Heart left ventricle (tissue), 16 donors: ENCODE data around the gene RIPOR1. TPM values are rescaled to one million over a fixed set of nuclear protein-coding genes. Genes with fewer than 3 reads are reported as not detected.

Source experiments
- ATAC-seq, 4 donors: fragments of 200-7000 bp; cut with Tn5 transposase; one replicate each; pipeline ENCODE4 v1.9.1; 2020 to 2022; ENCODE audit warnings: moderate library complexity in 4 of 4, mild to moderate bottlenecking in 3 of 4, moderate number of reproducible peaks in 1 of 4
- DNase-seq, 5 donors: peaks; one replicate each; pipeline ENCODE4 v3.0.0-alpha.2; 2020
- H3K27ac ChIP-seq, 12 donors: fragments of 200-600 bp; sonication (generic) in 4 of 12; one replicate each; pipeline versions ENCODE4 v1.5.0 to v1.8.0; 2016 to 2022; ENCODE audit warnings: mild to moderate bottlenecking in 2 of 12
- H3K27me3 ChIP-seq, 9 donors: fragments of 200-600 bp; sonication (generic) in 2 of 9; one replicate each; pipeline versions ENCODE4 v1.5.1 to v1.8.0; 2016 to 2022; ENCODE audit warnings: mild to moderate bottlenecking in 3 of 9
- H3K36me3 ChIP-seq, 9 donors: fragments of 200-600 bp; sonication (generic) in 2 of 9; one replicate each; pipeline versions ENCODE4 v1.5.0 to v1.8.0; 2018 to 2022; ENCODE audit warnings: mild to moderate bottlenecking in 2 of 9
- H3K4me1 ChIP-seq, 12 donors: fragments of 200-600 bp; sonication (generic) in 4 of 12; one replicate each; pipeline versions ENCODE4 v1.5.0 to v1.8.0; 2016 to 2022; ENCODE audit warnings: mild to moderate bottlenecking in 3 of 12
- H3K4me3 ChIP-seq, 12 donors: fragments of 200-600 bp; sonication (generic) in 4 of 12; one replicate each; pipeline versions ENCODE4 v1.5.0 to v1.8.0; 2017 to 2022; ENCODE audit warnings: mild to moderate bottlenecking in 9 of 12, moderate library complexity in 4 of 12
- H3K9me3 ChIP-seq, 12 donors: fragments of 200-600 bp; sonication (generic) in 4 of 12; one replicate each; pipeline versions ENCODE4 v1.5.0 to v1.8.0; 2016 to 2022; ENCODE audit warnings: mild to moderate bottlenecking in 1 of 12
- CTCF ChIP-seq, 12 donors: fragments of 200-600 bp; sonication (generic) in 4 of 12; IDR thresholded peaks; one replicate each; pipeline versions ENCODE4 v1.5.0 to v1.8.0; 2018 to 2022; ENCODE audit warnings: antibody characterized with exemption in 12 of 12, mild to moderate bottlenecking in 5 of 12
- POLR2A ChIP-seq, 2 donors: fragments of 450-650 bp; IDR thresholded peaks; one replicate each; pipeline ENCODE4 v1.6.1; 2017; ENCODE audit warnings: antibody characterized with exemption in 2 of 2, mild to moderate bottlenecking in 2 of 2, moderate library complexity in 2 of 2
- WGBS, 4 donors: extraction: QIAGEN DNeasy Blood & Tissue Kit in 2 of 4; methylation state at CpG; one replicate each; pipeline versions ENCODE4 v1.1.5 to v1.1.7; 2013 to 2018; 5-methylcytosine and 5-hydroxymethylcytosine counted together
- intact Hi-C, 10 donors: fragments of 100-400 bp; cut with DNase I; formaldehyde crosslinking; loops; one replicate each; pipeline versions ENCODE4 v1.11.1 to v1.14.2; 2022
- polyA plus RNA-seq, 2 donors: library from polyadenylated mRNA; stranded (reverse); fragments of 200-250 nt; gene quantifications; one replicate each; pipeline ENCODE4 v1.2.3, GENCODE V29; 2013
- total RNA-seq, 9 donors: library from RNA; depleted of rRNA in 2 of 9; stranded (reverse); fragments of >200 nt in 2 of 9; fragmentation: NEBNext Ultra II Directional in 3 of 9; extraction: Animal tissue kit (Norgen Biotek cat#: 25700) in 3 of 9; gene quantifications; one replicate each; pipeline versions ENCODE4 v1.1.0 to v1.2.4, GENCODE V29; 2016 to 2023
- donor health status: ischemic (EF 13 %, LVEDD 7.1; RV severe dilation, severe dysfunction).
- donor health status: healthy with polysubstance abuse.
- donor health status: DM: no; HTN: yes; CAD: no.
- donor health status: DM: no; HTN: no; CAD: no.
- donor health status: ischemic (EF 25% LVEDD 6.9; RV normal size, moderate dysfunction).
- donor health status: ischemic (EF 25% LVEDD 5.7; RV mildly dilated, moderate dysfunction).
- donor health status: healthy.
- donor health status: DM: yes; HTN: yes; CAD: no.
- donor health status: ischemic (EF 35%, LVEDD 5.7; RV mildly dilated, moderate dysfunction).
- donor health status: nonischemic (EF 11% LVEDD 7.7; RV severe dilation, severe dysfunction).
- donor health status: DM: yes; HTN: yes; CAD: no.
- donor health status: PGD.
- donor health status: ischemic (EF 29% LVEDD 5.4; RV normal size, mild dysfunction).
- donor health status: nonischemic (EF 23%, LVEDD 6.1; RV moderate dilation, normal function).

RIPOR1 gene
- total and polyA plus RNA-seq, 11 donors, result 40.7 to 156 (median 65.2) TPM

GRCh38 chr16:67538666-67539101 is 10.1 kb downstream of the RIPOR1 start:
- intact Hi-C loops, result no loop called here
- Histone ChIP-seq H3K36me3 (peaks cover 0 to 59% (median 49%) of the 10 kb centered on the region in 9 donors), H3K27me3 (no peaks in the 10 kb centered on the region), H3K9me3 (no peaks in the 10 kb centered on the region), H3K27ac (peak overlapping the region; percentile 23 to 100 (median 96)), H3K4me3 (peak overlapping the region; percentile 62 to 97 (median 80)), H3K4me1 (peaks cover 5 to 96% (median 64%) of the 10 kb centered on the region in 12 donors)
- 30 to 37% (median 31%) methylated on average over 12 to 23 of the region's 23 CpGs for WGBS, 4 donors
- no peak for ATAC-seq
- no peak for TF ChIP-seq CTCF (IDR thresholded peaks at IDR 0.05)
- TF ChIP-seq POLR2A (IDR thresholded peaks at IDR 0.05), result no peak
- DNase-seq, result peak in 1 of 5 donors; percentile 57

DNA sequence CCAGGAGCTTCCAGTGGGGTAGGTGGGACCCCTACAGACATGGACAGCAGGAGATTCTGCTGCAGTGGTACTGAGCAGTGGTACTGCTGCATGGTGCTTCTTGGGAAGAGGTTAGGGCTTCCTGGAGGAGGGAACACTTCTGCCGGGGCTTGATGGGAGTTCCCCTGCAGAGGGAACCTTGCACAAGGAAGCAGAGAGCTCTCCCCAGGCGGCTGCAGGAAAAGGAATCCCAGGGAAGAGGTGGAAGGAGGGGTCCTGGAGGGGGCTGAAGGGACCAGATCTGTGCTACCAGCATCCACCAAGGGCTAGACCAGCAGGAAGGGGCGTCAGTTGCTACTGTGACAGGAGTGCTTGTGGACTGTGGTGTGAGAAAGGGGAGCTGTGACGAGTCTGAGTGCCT is 10.6 kb downstream of the RIPOR1 start:
- H3K27ac ChIP-seq, result peak overlapping the region in 7 of 12 donors; percentile 27 to 100 (median 96)
- peaks cover 0 to 62% (median 55%) of the 10 kb centered on the region in 9 donors for H3K36me3 ChIP-seq
- 54 to 79% (median 67%) methylated on average over 4 of the region's 4 CpGs for WGBS, 4 donors
- DNase-seq, result no peak
- intact Hi-C loops, result no loop called here
- no peaks in the 10 kb centered on the region for H3K9me3 ChIP-seq
- H3K4me1 ChIP-seq, result peaks cover 5 to 94% (median 65%) of the 10 kb centered on the region in 12 donors
- no peak for TF ChIP-seq POLR2A (IDR thresholded peaks at IDR 0.05)
- no peak for TF ChIP-seq CTCF (IDR thresholded peaks at IDR 0.05)
- no peak for ATAC-seq
- peak overlapping the region in 8 of 12 donors; percentile 62 to 97 (median 82) for H3K4me3 ChIP-seq
- H3K27me3 ChIP-seq, result no peaks in the 10 kb centered on the region

- Histone ChIP-seq H3K4me3 (peak overlapping the region in 1 of 12 donors; percentile 93), H3K4me1 (peaks cover 5 to 92% (median 66%) of the 10 kb centered on the region in 12 donors), H3K27me3 (no peaks in the 10 kb centered on the region), H3K36me3 (peaks cover 0 to 67% (median 62%) of the 10 kb centered on the region in 9 donors), H3K9me3 (no peaks in the 10 kb centered on the region), H3K27ac (peak overlapping the region in 3 of 12 donors; percentile 27 to 98 (median 64))
- DNase-seq (peak in 1 of 5 donors; percentile 33), ATAC-seq (no peak)
- WGBS, 4 donors, result 85 to 92% (median 89%) methylated on average over 20 to 27 of the region's 27 CpGs
- TF ChIP-seq POLR2A (IDR thresholded peaks at IDR 0.05) (no peak), CTCF (IDR thresholded peaks at IDR 0.05) (no peak)
- intact Hi-C loops, result loop anchor here in 1 of 10 donors (10.0 kb wide), 1 partner anchor 105 kb away; the partner anchor contains the start of gene CARMIL2
Measured at GRCh38 chr16:67539691-67540635, 11.3 kb downstream of the RIPOR1 start.

GRCh38 chr16:67540756-67541155 is 12.1 kb downstream of the RIPOR1 start:
- Histone ChIP-seq H3K4me3 (no peak overlapping the region), H3K27me3 (no peaks in the 10 kb centered on the region), H3K36me3 (peaks cover 0 to 75% (median 70%) of the 10 kb centered on the region in 9 donors), H3K9me3 (no peaks in the 10 kb centered on the region), H3K27ac (peak overlapping the region in 3 of 12 donors; percentile 39 to 64 (median 52)), H3K4me1 (peaks cover 5 to 92% (median 68%) of the 10 kb centered on the region in 12 donors)
- intact Hi-C loops, result loop anchor here in 1 of 10 donors (10.0 kb wide), 1 partner anchor 104 kb away; the partner anchor contains the start of gene CARMIL2
- DNase-seq, result no peak
- WGBS, 4 donors, result 80 to 100% (median 96%) methylated on average over 1 of the region's 1 CpG
- no peak for TF ChIP-seq CTCF (IDR thresholded peaks at IDR 0.05)
- no peak for TF ChIP-seq POLR2A (IDR thresholded peaks at IDR 0.05)
- no peak for ATAC-seq
